H1 (cell line): Measurements from ENCODE around the gene CELA2A. TPM values are rescaled to one million over a fixed set of nuclear protein-coding genes. Genes with fewer than 3 reads are reported as not detected.

Source experiments
- CTCF ChIA-PET: fragments of 300-600 bp; sonication (Branson Sonifier 250); formaldehyde crosslinking; loops from one replicate; lab custom pipeline; 2021; ENCODE audit not compliant: partially characterized antibody; lab: Charles Lee
- POLR2A ChIA-PET: fragments of 300-600 bp; sonication (Branson Sonifier 250); formaldehyde crosslinking; loops from one replicate; lab custom pipeline; 2021; ENCODE audit warnings: inconsistent platforms; ENCODE audit not compliant: partially characterized antibody; lab: Charles Lee
- DNase-seq, 2 experiments: peaks; one replicate each; pipeline versions ENCODE4 v3.0.0 to v3.0.0-alpha.2; 2010 to 2022; ENCODE audit warnings: low spot score in 2 of 2, low read depth in 1 of 2, mixed read lengths in 1 of 2
- FAIRE-seq: peaks from 2 replicates; lab custom pipeline; 2011; peaks lifted over from hg19 to GRCh38; lab: Jason Lieb, UNC
- H2AFZ ChIP-seq: 2 replicates; pipeline ENCODE4 v1.8.1; 2012; ENCODE audit warnings: low read length, inconsistent platforms
- H2AK5ac ChIP-seq: 2 replicates; pipeline ENCODE4 v1.6.1; 2013; ENCODE audit warnings: low read depth, low read length
- H2BK120ac ChIP-seq: replicated peaks from 2 replicates; pipeline ENCODE3; 2013; ENCODE audit warnings: low read depth, low read length, inconsistent platforms
- H2BK12ac ChIP-seq: 2 replicates; pipeline ENCODE4 v1.6.1; 2013; ENCODE audit warnings: low read depth, low read length
- H2BK15ac ChIP-seq: 2 replicates; pipeline ENCODE4 v1.6.1; 2013; ENCODE audit warnings: low read length
- H2BK20ac ChIP-seq: 2 replicates; pipeline ENCODE4 v1.6.1; 2013; ENCODE audit warnings: low read length
- H2BK5ac ChIP-seq: 2 replicates; pipeline ENCODE4 v1.6.1; 2013; ENCODE audit warnings: low read depth, low read length
- H3K14ac ChIP-seq: 2 replicates; pipeline ENCODE4 v1.6.1; 2013; ENCODE audit warnings: inconsistent platforms; ENCODE audit not compliant: insufficient read length
- H3K18ac ChIP-seq: 2 replicates; pipeline ENCODE4 v1.6.1; 2013; ENCODE audit warnings: low read length; ENCODE audit errors: extremely low read depth
- H3K23ac ChIP-seq: 2 replicates; pipeline ENCODE4 v1.6.1; 2013; ENCODE audit warnings: inconsistent platforms; ENCODE audit not compliant: insufficient read length
- H3K23me2 ChIP-seq: 2 replicates; pipeline ENCODE4 v1.6.1; 2013; ENCODE audit warnings: low read depth, low read length
- H3K27ac ChIP-seq: 2 replicates; pipeline ENCODE4 v1.6.1; 2011; ENCODE audit warnings: low read depth, low read length, inconsistent platforms
- H3K27me3 ChIP-seq, 4 experiments: replicated peaks in 1 of 4; 1 replicate in 1 of 4; 2 replicates in 3 of 4; pipeline versions ENCODE4 v1.6.1 to v1.8.1; 2011 to 2013; ENCODE audit warnings: low read length in 3 of 4, mild to moderate bottlenecking in 3 of 4, inconsistent platforms in 2 of 4, mixed read lengths in 2 of 4, moderate library complexity in 1 of 4; ENCODE audit not compliant: control insufficient read depth in 3 of 4, insufficient read depth in 3 of 4; ENCODE audit errors: extremely low read depth in 1 of 4
- H3K36me3 ChIP-seq, 4 experiments: 2 replicates each; pipeline versions ENCODE4 v1.6.1 to v1.8.1; 2011 to 2013; ENCODE audit warnings: mild to moderate bottlenecking in 4 of 4, low read length in 3 of 4, moderate library complexity in 2 of 4, control low read depth in 1 of 4, inconsistent platforms in 1 of 4; ENCODE audit not compliant: insufficient read depth in 4 of 4, control insufficient read depth in 2 of 4
- H3K4ac ChIP-seq: replicated peaks from 2 replicates; pipeline ENCODE3; 2013; ENCODE audit warnings: low read length, low read depth, mixed read lengths, inconsistent platforms; ENCODE audit not compliant: insufficient read length
- H3K4me1 ChIP-seq, 4 experiments: replicated peaks in 1 of 4; 1 replicate in 1 of 4; 2 replicates in 3 of 4; pipeline versions ENCODE4 v1.6.1 to v1.8.1; 2011 to 2013; ENCODE audit warnings: low read length in 3 of 4, inconsistent platforms in 2 of 4, mixed read lengths in 1 of 4; ENCODE audit not compliant: insufficient read depth in 4 of 4, control insufficient read depth in 3 of 4
- H3K4me2 ChIP-seq, 2 experiments: 2 replicates each; pipeline versions ENCODE4 v1.6.1 to v1.8.1; 2011 to 2013; ENCODE audit warnings: low read depth in 2 of 2, low read length in 2 of 2, control low read depth in 1 of 2, inconsistent platforms in 1 of 2, mild to moderate bottlenecking in 1 of 2; ENCODE audit not compliant: insufficient read depth in 1 of 2
- H3K4me3 ChIP-seq, 4 experiments: fragments of 200-600, 300-600 bp in 1 of 4; sonication (generic), shearing (Covaris generic), sonication (Bioruptor Twin) in 1 of 4; 2 replicates each; pipeline versions ENCODE4 v1.5.1 to v1.8.1; 2011 to 2016; ENCODE audit warnings: low read length in 4 of 4, low read depth in 3 of 4, control low read depth in 2 of 4, inconsistent platforms in 2 of 4, mild to moderate bottlenecking in 2 of 4, mixed read lengths in 1 of 4, moderate library complexity in 1 of 4; ENCODE audit not compliant: insufficient read depth in 2 of 4; ENCODE audit errors: extremely low read depth in 1 of 4
- H3K56ac ChIP-seq: replicated peaks from 2 replicates; pipeline ENCODE3; 2013; ENCODE audit warnings: low read depth, mild to moderate bottlenecking, mixed read lengths, low read length, inconsistent platforms; ENCODE audit not compliant: insufficient read length
- H3K79me1 ChIP-seq: 2 replicates; pipeline ENCODE4 v1.6.1; 2013; ENCODE audit warnings: low read depth, low read length, control low read depth
- H3K79me2 ChIP-seq, 2 experiments: 2 replicates each; pipeline versions ENCODE4 v1.6.1 to v1.8.1; 2012 to 2013; ENCODE audit warnings: low read length in 2 of 2, mild to moderate bottlenecking in 2 of 2, inconsistent platforms in 1 of 2; ENCODE audit not compliant: insufficient read depth in 2 of 2, control insufficient read depth in 1 of 2
- H3K9ac ChIP-seq, 4 experiments: replicated peaks in 1 of 4; 1 replicate in 1 of 4; 2 replicates in 3 of 4; pipeline versions ENCODE4 v1.6.1 to v1.8.1; 2011 to 2013; ENCODE audit warnings: low read depth in 3 of 4, low read length in 3 of 4, control low read depth in 2 of 4, mild to moderate bottlenecking in 2 of 4, moderate library complexity in 2 of 4, inconsistent platforms in 1 of 4; ENCODE audit errors: extremely low read depth in 1 of 4
- H3K9me3 ChIP-seq, 2 experiments: 2 replicates each; pipeline versions ENCODE4 v1.6.1 to v1.8.1; 2012 to 2013; ENCODE audit warnings: mild to moderate bottlenecking in 2 of 2, moderate library complexity in 2 of 2, control low read depth in 1 of 2, inconsistent platforms in 1 of 2, low read depth in 1 of 2, low read length in 1 of 2, mixed read lengths in 1 of 2; ENCODE audit not compliant: insufficient read depth in 2 of 2
- H4K20me1 ChIP-seq, 2 experiments: replicated peaks in 1 of 2; 2 replicates each; pipeline versions ENCODE3 to v1.8.1; 2011 to 2013; ENCODE audit warnings: inconsistent platforms in 2 of 2, low read length in 2 of 2, mild to moderate bottlenecking in 1 of 2; ENCODE audit not compliant: insufficient read depth in 2 of 2, control insufficient read depth in 1 of 2
- H4K5ac ChIP-seq: 2 replicates; pipeline ENCODE4 v1.6.1; 2013; ENCODE audit warnings: low read length, low read depth, mixed read lengths, inconsistent platforms; ENCODE audit not compliant: insufficient read length
- H4K8ac ChIP-seq: 2 replicates; pipeline ENCODE4 v1.8.0; 2013; ENCODE audit warnings: mild to moderate bottlenecking, moderate library complexity, low read length, inconsistent platforms; ENCODE audit not compliant: insufficient read depth; ENCODE audit errors: extremely low read depth
- H4K91ac ChIP-seq: replicated peaks from 2 replicates; pipeline ENCODE3; 2013; ENCODE audit warnings: low read length, mixed read lengths, inconsistent platforms; ENCODE audit not compliant: insufficient read length
- BACH1 ChIP-seq: IDR thresholded peaks from 2 replicates; pipeline ENCODE4 v1.6.1; 2012; ENCODE audit warnings: low read length, improper control_type of control experiment
- CTBP2 ChIP-seq: IDR thresholded peaks from 2 replicates; pipeline ENCODE4 v1.7.0; 2011; ENCODE audit warnings: borderline replicate concordance, mild to moderate bottlenecking, moderate library complexity, mixed read lengths, low read length; ENCODE audit not compliant: insufficient read depth, insufficient read length
- NRF1 ChIP-seq: IDR thresholded peaks from 2 replicates; pipeline ENCODE4 v1.6.1; 2011; ENCODE audit warnings: mild to moderate bottlenecking, low read depth, low read length, improper control_type of control experiment
- PHF8 ChIP-seq: fragments of 200-600 bp; sonication (generic); conservative IDR thresholded peaks from 2 replicates; pipeline ENCODE4 v1.7.1; 2012; ENCODE audit warnings: low read depth, mild to moderate bottlenecking, inconsistent platforms, low read length, moderate library complexity
- RAD21 ChIP-seq, 2 experiments: IDR thresholded peaks in 1 of 2; conservative IDR thresholded peaks in 1 of 2; 2 replicates each; pipeline ENCODE4 v1.6.1; 2011; ENCODE audit warnings: low read depth in 2 of 2, low read length in 2 of 2, improper control_type of control experiment in 1 of 2, inconsistent platforms in 1 of 2, mild to moderate bottlenecking in 1 of 2, moderate library complexity in 1 of 2
- SIRT6 ChIP-seq: IDR thresholded peaks from one replicate; pipeline ENCODE4 v1.7.1; 2012; ENCODE audit warnings: low read length, inconsistent platforms
- SP2 ChIP-seq: IDR thresholded peaks from 2 replicates; pipeline ENCODE4 v1.6.1; 2012; ENCODE audit warnings: mild to moderate bottlenecking, low read length, inconsistent platforms
- TAF7 ChIP-seq: optimal IDR thresholded peaks from 2 replicates; pipeline ENCODE3; 2011; ENCODE audit warnings: low read depth, mild to moderate bottlenecking, inconsistent platforms, low read length, moderate library complexity, borderline replicate concordance
- YY1 ChIP-seq: IDR thresholded peaks from 2 replicates; pipeline ENCODE4 v1.6.1; 2011; ENCODE audit warnings: low read depth, mild to moderate bottlenecking, low read length
- WGBS, 2 experiments: shearing (Covaris generic) in 1 of 2; methylation state at CpG; one replicate each; pipeline versions ENCODE4 v1.1.6 to v1.1.7; 2013 to 2015; ENCODE audit warnings: low lambda C conversion rate in 2 of 2, mixed read lengths in 2 of 2, inconsistent platforms in 1 of 2, low coverage in 1 of 2, missing lambda C conversion rate in 1 of 2; ENCODE audit not compliant: insufficient replicate concordance in 2 of 2, insufficient coverage in 1 of 2, insufficient read length in 1 of 2; ENCODE audit errors: extremely low coverage in 1 of 2, missing lambda C conversion rate in 1 of 2; 5-methylcytosine and 5-hydroxymethylcytosine counted together
- polyA plus RNA-seq, 7 experiments: library from polyadenylated mRNA; depleted of rRNA in 3 of 7; stranded (reverse) in 5 of 7; unstranded in 2 of 7; fragments of >200 nt in 5 of 7; fragments of 200-250 nt in 2 of 7; gene quantifications; 1 replicate in 5 of 7; 2 replicates in 1 of 7; 4 replicates in 1 of 7; pipeline versions ENCODE4 v1.2.1 to v1.2.3, GENCODE V29; 2011 to 2013; ENCODE audit warnings: missing spikeins in 2 of 7, mixed read lengths in 2 of 7
- total RNA-seq: library from RNA; stranded (reverse); fragmentation: NEBNext Ultra II Directional; extraction: Animal tissue kit (Norgen Biotek cat#: 25700); gene quantifications from 2 replicates; pipeline ENCODE4 v1.2.1, GENCODE V29; 2021
- TF ChIP-seq, protein P1 (sequence below): IDR thresholded peaks from 2 replicates; pipeline ENCODE4 v1.6.1; 2012; ENCODE audit warnings: inconsistent platforms

CELA2A gene
- total and polyA plus RNA-seq, 2 of the 8 experiments (the other 6 are each of a cell fraction or from before 2014, with no cell fraction given): not detected

DNA sequence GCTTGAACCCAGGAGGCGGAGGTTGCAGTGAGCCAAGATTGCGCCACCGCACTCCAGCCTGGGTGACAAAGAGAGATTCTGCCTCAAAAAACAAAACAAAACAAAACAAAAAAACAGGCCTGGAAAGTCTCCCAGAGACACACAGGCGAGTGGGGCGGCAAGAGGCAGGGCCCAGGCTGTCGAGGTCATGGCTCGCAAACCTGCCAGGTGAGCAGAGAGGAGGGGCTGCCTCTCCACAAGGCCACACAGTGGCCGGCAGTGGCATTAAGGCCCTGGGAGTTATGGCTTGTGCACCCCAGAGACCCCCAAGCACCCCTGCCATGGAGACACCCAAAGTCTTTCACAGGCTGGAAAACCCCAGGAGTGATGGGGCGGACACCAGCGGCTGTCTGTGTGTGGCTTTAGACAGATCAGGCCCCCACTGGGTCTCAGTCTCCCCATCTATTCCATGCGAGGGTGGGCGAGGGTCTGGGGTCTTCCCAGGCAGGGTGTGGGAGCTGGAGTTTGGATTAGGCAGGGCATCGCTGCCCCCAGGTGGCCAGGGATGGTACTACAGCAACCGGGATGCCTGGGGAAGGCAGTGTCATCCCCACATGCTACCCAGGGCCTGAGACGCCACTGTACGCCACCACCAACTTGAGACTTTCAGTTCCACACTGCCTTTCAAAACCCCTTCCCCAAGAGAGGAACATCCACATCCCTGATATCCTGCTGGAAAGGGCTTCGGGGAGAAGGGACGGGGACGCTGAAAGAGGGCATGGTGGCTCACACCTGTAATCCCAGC, 25.6 kb upstream of the CELA2A start:
- H3K36me3 ChIP-seq: no peaks in the 10 kb centered on the region; a peak in 1 of 8 replicates
- DNase-seq (peak; percentile 69 to 100), FAIRE-seq (peak; percentile 52)
- H4K5ac ChIP-seq: no peak overlapping the region
- POLR2A ChIA-PET: interaction anchor here (1.0 to 1.4 kb wide), 2 partner anchors 102 to 107 kb away, joined by 3 to 4 read pairs; no protein-coding TSS in a partner anchor
- CTCF ChIA-PET: interaction anchor here (0.9 to 16.9 kb wide), 38 partner anchors 9 to 331 kb away, joined by 3 to 170 read pairs (median 4); no protein-coding TSS in a partner anchor
- peaks cover 2% of the 10 kb centered on the region; the same call in 1 of the 2 replicates for H3K23me2 ChIP-seq
- H4K20me1 ChIP-seq: peaks cover 0 to 2% of the 10 kb centered on the region in 2 experiments
- 0 out of 2 replicates have a peak overlapping the region, but pooled peaks have one; percentile 81 for H2BK15ac ChIP-seq
- H3K9me3 ChIP-seq: no peaks in the 10 kb centered on the region
- peaks cover 0 to 7% (median 3%) of the 10 kb centered on the region in 4 experiments; a peak in 5 of 7 replicates for H3K4me1 ChIP-seq
- no peak overlapping the region for H2BK5ac ChIP-seq
- H3K27me3 ChIP-seq: no peaks in the 10 kb centered on the region; a peak in 1 of 7 replicates
- H4K91ac ChIP-seq: no peak overlapping the region
- no peak overlapping the region for H2BK120ac ChIP-seq
- no peak overlapping the region for H2BK20ac ChIP-seq
- no peak overlapping the region for H3K4me3 ChIP-seq
- no peak overlapping the region for H2AK5ac ChIP-seq
- no peaks in the 10 kb centered on the region for H3K79me2 ChIP-seq
- H3K56ac ChIP-seq: no peak overlapping the region
- no peak overlapping the region; the same call in 1 of the 2 replicates for H3K18ac ChIP-seq
- H3K27ac ChIP-seq: no peak overlapping the region
- H2BK12ac ChIP-seq: no peak overlapping the region
- no peak overlapping the region for H3K4me2 ChIP-seq
- no peak overlapping the region for H3K23ac ChIP-seq
- H3K9ac ChIP-seq: no peak overlapping the region
- WGBS, 2 experiments: 66% methylated on average over 18 of the region's 19 CpGs; no CpG with 5 or more reads in 1 of the 2 experiments
- no peak overlapping the region for H3K4ac ChIP-seq
- H3K14ac ChIP-seq: no peak overlapping the region
- H4K8ac ChIP-seq: no peak overlapping the region
- no peaks in the 10 kb centered on the region for H3K79me1 ChIP-seq
- no peak overlapping the region for H2AFZ ChIP-seq
- TF ChIP-seq SP2 (no peak), CTBP2 (no peak), SIRT6 (no peak), TAF7 (no peak), BACH1 (no peak), PHF8 (no peak), NRF1 (no peak), RAD21 (IDR thresholded peaks at IDR 0.05 in 1 of 2, conservative IDR thresholded peaks at IDR 0.05 in 1 of 2; ENCODE audit: low read depth in 2 of 2, low read length in 2 of 2) (peak; percentile 94), YY1 (no peak)
- TF ChIP-seq, protein P1, sequence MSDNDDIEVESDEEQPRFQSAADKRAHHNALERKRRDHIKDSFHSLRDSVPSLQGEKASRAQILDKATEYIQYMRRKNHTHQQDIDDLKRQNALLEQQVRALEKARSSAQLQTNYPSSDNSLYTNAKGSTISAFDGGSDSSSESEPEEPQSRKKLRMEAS: peak; percentile 40
